ENCODE measurements around the gene THY1.

Gene THY1

GRCh38 chr11:119377112-119377901 lies 45.7 kb downstream of the THY1 start:
- TF ChIP-seq TARDBP (IDR thresholded peaks at IDR 0.05) (no peak), SUZ12 (IDR thresholded peaks at IDR 0.05) (no peak), FOXK2 (IDR thresholded peaks at IDR 0.05) (no peak), NFRKB (IDR thresholded peaks at IDR 0.05) (no peak), ELF4 (IDR thresholded peaks at IDR 0.05) (no peak), FOXM1 (IDR thresholded peaks at IDR 0.05; ENCODE audit: borderline replicate concordance) (no peak), SP1 (IDR thresholded peaks at IDR 0.05) (no peak), ARNT (IDR thresholded peaks at IDR 0.05) (no peak), FOXA1 (IDR thresholded peaks at IDR 0.05) (no peak), ZNF384 (IDR thresholded peaks at IDR 0.05) (no peak), CTBP1 (IDR thresholded peaks at IDR 0.05; ENCODE audit: borderline replicate concordance) (no peak)
- no peak for DNase-seq (ENCODE audit: extremely low spot score)
- ChIA-PET CTCF (interaction anchor here (0.6 to 2.0 kb wide), 5 partner anchors 37 to 140 kb away, joined by 3 to 7 read pairs (median 3); no protein-coding TSS in a partner anchor), POLR2A (no interaction called here)

GRCh38 chr11:119376197-119376847 lies 46.6 kb downstream of the THY1 start:
- CTCF ChIA-PET: interaction anchor here (0.6 to 3.5 kb wide), 9 partner anchors 15 to 139 kb away, joined by 3 to 21 read pairs (median 3); partner anchors contain the start of gene MCAM
- no peak for TF ChIP-seq FOXM1 (IDR thresholded peaks at IDR 0.05; ENCODE audit: borderline replicate concordance)
- no peak for TF ChIP-seq CTBP1 (IDR thresholded peaks at IDR 0.05; ENCODE audit: borderline replicate concordance)
- TF ChIP-seq SUZ12 (IDR thresholded peaks at IDR 0.05): no peak
- no peak for TF ChIP-seq ELF4 (IDR thresholded peaks at IDR 0.05)
- TF ChIP-seq NFRKB (IDR thresholded peaks at IDR 0.05): no peak
- TF ChIP-seq L3MBTL2 (conservative IDR thresholded peaks at IDR 0.05): no peak
- no peak for TF ChIP-seq ARNT (IDR thresholded peaks at IDR 0.05)
- no peak for TF ChIP-seq TARDBP (IDR thresholded peaks at IDR 0.05)
- no peak for TF ChIP-seq HDGF (IDR thresholded peaks at IDR 0.05; ENCODE audit: borderline replicate concordance)
- no peak for TF ChIP-seq LEF1 (IDR thresholded peaks at IDR 0.05; ENCODE audit: borderline replicate concordance)
- no peak for TF ChIP-seq BHLHE40 (IDR thresholded peaks at IDR 0.05; ENCODE audit: borderline replicate concordance)
- no peak for TF ChIP-seq SP1 (IDR thresholded peaks at IDR 0.05)
- DNase-seq (ENCODE audit: extremely low spot score): no peak
- POLR2A ChIA-PET: no interaction called here

- DNase-seq (ENCODE audit: extremely low spot score): no peak
- TF ChIP-seq TARDBP (IDR thresholded peaks at IDR 0.05): no peak
- no peak for TF ChIP-seq BHLHE40 (IDR thresholded peaks at IDR 0.05; ENCODE audit: borderline replicate concordance)
- no peak for TF ChIP-seq NFRKB (IDR thresholded peaks at IDR 0.05)
- TF ChIP-seq LEF1 (IDR thresholded peaks at IDR 0.05; ENCODE audit: borderline replicate concordance): no peak
- no peak for TF ChIP-seq ELF4 (IDR thresholded peaks at IDR 0.05)
- TF ChIP-seq HDGF (IDR thresholded peaks at IDR 0.05; ENCODE audit: borderline replicate concordance): no peak
- ChIA-PET POLR2A (no interaction called here), CTCF (interaction anchor here (0.5 to 3.5 kb wide), 8 partner anchors 9 to 643 kb away, joined by 3 to 21 read pairs (median 4); partner anchors contain the start of gene MCAM)
Measured at GRCh38 chr11:119375337-119376196, 47.4 kb downstream of the THY1 start.

GRCh38 chr11:119374632-119375336 lies 48.2 kb downstream of the THY1 start:
- TF ChIP-seq HDGF (IDR thresholded peaks at IDR 0.05; ENCODE audit: borderline replicate concordance) (no peak), CTBP1 (IDR thresholded peaks at IDR 0.05; ENCODE audit: borderline replicate concordance) (no peak), SP1 (IDR thresholded peaks at IDR 0.05) (no peak), SUZ12 (IDR thresholded peaks at IDR 0.05) (no peak), TARDBP (IDR thresholded peaks at IDR 0.05) (no peak), FOXM1 (IDR thresholded peaks at IDR 0.05; ENCODE audit: borderline replicate concordance) (no peak), ZNF384 (IDR thresholded peaks at IDR 0.05) (no peak), ARNT (IDR thresholded peaks at IDR 0.05) (no peak), ELF4 (IDR thresholded peaks at IDR 0.05) (no peak), FOXA1 (IDR thresholded peaks at IDR 0.05) (no peak), FOXK2 (IDR thresholded peaks at IDR 0.05) (no peak), NFRKB (IDR thresholded peaks at IDR 0.05) (no peak), PKNOX1 (IDR thresholded peaks at IDR 0.05) (no peak), LEF1 (IDR thresholded peaks at IDR 0.05; ENCODE audit: borderline replicate concordance) (no peak), BHLHE40 (IDR thresholded peaks at IDR 0.05; ENCODE audit: borderline replicate concordance) (no peak), L3MBTL2 (conservative IDR thresholded peaks at IDR 0.05) (no peak)
- CTCF ChIA-PET: interaction anchor here (0.5 to 3.5 kb wide), 14 partner anchors 10 to 643 kb away, joined by 3 to 21 read pairs (median 4); no protein-coding TSS in a partner anchor
- DNase-seq (ENCODE audit: extremely low spot score): no peak
- POLR2A ChIA-PET: interaction anchor here (0.9 to 1.6 kb wide), 3 partner anchors 37 to 58 kb away, joined by 3 to 5 read pairs (median 4); partner anchors contain the start of gene MCAM

GRCh38 chr11:119373921-119374631 lies 48.9 kb downstream of the THY1 start:
- POLR2A ChIA-PET: interaction anchor here (0.9 to 1.6 kb wide), 3 partner anchors 36 to 57 kb away, joined by 3 to 5 read pairs (median 4); partner anchors contain the start of gene MCAM
- CTCF ChIA-PET: interaction anchor here (0.5 to 3.5 kb wide), 12 partner anchors 9 to 223 kb away, joined by 3 to 21 read pairs (median 4); no protein-coding TSS in a partner anchor
- peak; percentile 78 for DNase-seq (ENCODE audit: extremely low spot score)
- TF ChIP-seq FOXA1 (IDR thresholded peaks at IDR 0.05) (no peak), CTBP1 (IDR thresholded peaks at IDR 0.05; ENCODE audit: borderline replicate concordance) (no peak), PKNOX1 (IDR thresholded peaks at IDR 0.05) (no peak)
